Measurements from ENCODE around the gene CACNB1. TPM values are rescaled to one million over a fixed set of nuclear protein-coding genes. Genes with fewer than 3 reads are reported as not detected.
A peak's percentile ranks its signal among the peaks of the same experiment; 100 is the strongest.
"Not testable (repeated sequence)": the region's sequence is repeated elsewhere in the genome, so short reads cannot be mapped to it uniquely, and the experiment has no call there.

CACNB1 gene
- total RNA-seq, 1 donor from 2014 or later: 146 TPM

DNA sequence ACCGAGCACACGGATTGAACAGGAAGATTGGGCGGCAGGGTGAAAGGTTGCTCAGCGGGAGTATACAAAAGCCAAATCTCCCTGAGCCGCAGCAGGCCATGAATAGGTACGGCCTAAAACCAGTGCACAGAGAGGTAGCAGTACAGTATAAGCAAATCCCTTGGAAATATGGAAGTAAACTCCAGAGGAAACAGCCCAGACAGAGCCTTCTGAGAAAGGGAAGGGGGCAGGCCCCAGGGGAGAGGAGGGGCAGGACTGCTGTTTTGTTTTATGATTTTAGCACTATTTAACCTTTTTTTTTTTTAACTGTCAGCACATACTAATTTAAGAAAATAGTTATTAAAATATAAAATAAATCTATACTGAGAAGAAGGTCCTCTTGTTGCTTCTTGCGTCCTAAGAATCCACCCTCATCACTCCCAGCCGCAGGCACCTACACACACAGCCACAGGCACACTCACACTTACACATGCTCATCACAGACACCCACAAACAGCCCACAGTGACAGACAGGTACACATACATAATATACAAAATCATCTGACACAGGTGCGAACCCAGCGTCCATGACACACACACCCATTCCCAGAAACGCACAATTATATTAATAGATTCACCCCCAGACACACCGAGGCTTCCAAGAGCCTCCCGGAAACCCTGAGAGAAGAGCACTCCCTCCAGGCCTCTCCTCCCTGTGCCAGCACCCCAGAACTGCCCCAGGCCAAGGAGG is 58.9 kb downstream of the CACNB1 start:
- Histone ChIP-seq H3K4me1 (ENCODE audit: control insufficient read depth in 3 of 3, insufficient read depth in 3 of 3, low read length in 3 of 3) (peaks cover 3 to 14% (median 4%) of the 10 kb centered on the region in 3 donors), H3K4me3 (ENCODE audit: low read length in 3 of 3) (no peak overlapping the region), H3K27ac (ENCODE audit: low read depth, low read length) (no peak overlapping the region), H3K27me3 (ENCODE audit: control insufficient read depth in 3 of 3, insufficient read depth in 3 of 3, low read length in 3 of 3) (no peaks in the 10 kb centered on the region), H3K36me3 (ENCODE audit: control insufficient read depth in 3 of 3, insufficient read depth in 3 of 3, low read length in 3 of 3) (no peaks in the 10 kb centered on the region), H3K9me3 (ENCODE audit: control insufficient read depth in 3 of 3, low read length in 3 of 3) (no peaks in the 10 kb centered on the region), H3K9ac (ENCODE audit: low read depth in 1 of 3, low read length in 3 of 3) (no peak overlapping the region)

DNA sequence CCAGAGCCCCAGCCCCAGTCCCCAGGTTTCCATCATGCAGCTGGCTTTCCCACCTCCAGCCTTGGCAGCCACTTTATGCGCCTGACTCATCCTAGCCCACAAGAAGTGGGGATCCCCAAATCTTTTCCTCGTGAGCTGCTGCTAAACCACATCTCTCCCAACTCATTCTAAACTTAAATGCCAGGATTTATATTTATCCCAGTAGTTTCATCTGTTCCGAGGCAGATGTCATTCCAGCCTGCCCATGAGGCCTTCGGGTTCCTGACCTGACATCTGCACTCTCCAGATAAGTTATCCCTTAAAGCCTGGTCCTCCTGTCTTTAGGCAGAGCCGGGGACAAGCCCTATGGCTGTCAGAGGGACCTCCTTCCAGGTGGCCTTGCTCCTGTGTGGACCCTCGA is 62.6 kb downstream of the CACNB1 start:
- Histone ChIP-seq H3K27me3 (ENCODE audit: control insufficient read depth in 3 of 3, insufficient read depth in 3 of 3, low read length in 3 of 3) (no peaks in the 10 kb centered on the region), H3K4me3 (ENCODE audit: low read length in 3 of 3) (no peak overlapping the region), H3K9ac (ENCODE audit: low read depth in 1 of 3, low read length in 3 of 3) (no peak overlapping the region), H3K4me1 (ENCODE audit: control insufficient read depth in 3 of 3, insufficient read depth in 3 of 3, low read length in 3 of 3) (peaks cover 5 to 14% (median 7%) of the 10 kb centered on the region in 3 donors), H3K9me3 (ENCODE audit: control insufficient read depth in 3 of 3, low read length in 3 of 3) (no peaks in the 10 kb centered on the region), H3K36me3 (ENCODE audit: control insufficient read depth in 3 of 3, insufficient read depth in 3 of 3, low read length in 3 of 3) (no peaks in the 10 kb centered on the region), H3K27ac (ENCODE audit: low read depth, low read length) (no peak overlapping the region)

DNA sequence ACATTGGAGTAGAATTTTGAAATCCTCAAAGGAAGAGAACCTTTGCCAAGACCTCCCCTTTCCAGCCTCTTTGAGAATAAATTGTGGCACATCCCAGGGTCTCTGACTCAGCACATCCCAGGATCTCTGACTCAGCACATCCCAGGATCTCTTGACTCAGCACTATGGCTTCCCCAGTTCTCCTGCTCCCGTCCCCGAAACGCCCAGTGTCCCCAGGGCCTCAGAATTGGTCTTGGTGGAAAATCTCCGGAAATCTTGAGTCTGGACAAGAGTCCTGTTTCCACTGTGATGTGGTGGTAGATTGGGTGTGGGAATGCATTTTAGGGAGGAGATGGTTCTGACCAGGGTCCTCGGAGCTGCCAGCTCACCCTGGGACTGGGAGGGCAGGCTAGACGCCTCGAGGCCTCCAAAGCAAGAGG is 65.3 kb downstream of the CACNB1 start:
- no peaks in the 10 kb centered on the region for H3K27me3 ChIP-seq (ENCODE audit: control insufficient read depth in 3 of 3, insufficient read depth in 3 of 3, low read length in 3 of 3)
- no peaks in the 10 kb centered on the region for H3K36me3 ChIP-seq (ENCODE audit: control insufficient read depth in 3 of 3, insufficient read depth in 3 of 3, low read length in 3 of 3)
- no peak overlapping the region for H3K4me3 ChIP-seq (ENCODE audit: low read length in 3 of 3)
- no peak overlapping the region for H3K9ac ChIP-seq (ENCODE audit: low read depth in 1 of 3, low read length in 3 of 3)
- H3K9me3 ChIP-seq (ENCODE audit: control insufficient read depth in 3 of 3, low read length in 3 of 3): no peaks in the 10 kb centered on the region
- peak overlapping the region; percentile 44 for H3K27ac ChIP-seq (ENCODE audit: low read depth, low read length)
- H3K4me1 ChIP-seq (ENCODE audit: control insufficient read depth in 3 of 3, insufficient read depth in 3 of 3, low read length in 3 of 3): peaks cover 4 to 5% (median 5%) of the 10 kb centered on the region in 3 donors

DNA sequence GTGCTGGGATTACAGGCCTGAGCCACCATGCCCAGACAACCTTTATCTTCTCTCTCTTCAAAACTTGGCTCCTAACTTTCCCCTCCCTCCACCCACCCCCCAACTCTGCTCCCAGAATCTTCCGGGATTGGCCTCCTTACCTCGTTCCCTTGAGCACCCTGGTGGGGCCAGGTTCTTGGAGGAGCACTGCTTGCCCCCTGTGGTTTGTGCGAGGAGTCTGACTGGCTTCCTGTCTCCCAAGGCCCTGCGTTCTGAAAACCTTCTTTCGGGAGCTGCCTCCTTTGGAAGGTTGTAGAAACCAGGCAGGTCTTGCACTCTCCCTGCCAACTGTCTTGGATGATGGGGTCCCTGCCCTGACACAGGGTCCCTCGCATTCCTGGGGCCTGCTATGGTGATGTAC is 65.9 kb downstream of the CACNB1 start:
- Histone ChIP-seq H3K9ac (ENCODE audit: low read depth in 1 of 3, low read length in 3 of 3) (no peak overlapping the region), H3K4me3 (ENCODE audit: low read length in 3 of 3) (no peak overlapping the region), H3K27me3 (ENCODE audit: control insufficient read depth in 3 of 3, insufficient read depth in 3 of 3, low read length in 3 of 3) (no peaks in the 10 kb centered on the region), H3K9me3 (ENCODE audit: control insufficient read depth in 3 of 3, low read length in 3 of 3) (no peaks in the 10 kb centered on the region), H3K36me3 (ENCODE audit: control insufficient read depth in 3 of 3, insufficient read depth in 3 of 3, low read length in 3 of 3) (no peaks in the 10 kb centered on the region), H3K4me1 (ENCODE audit: control insufficient read depth in 3 of 3, insufficient read depth in 3 of 3, low read length in 3 of 3) (peaks cover 4 to 5% (median 5%) of the 10 kb centered on the region in 3 donors), H3K27ac (ENCODE audit: low read depth, low read length) (no peak overlapping the region)

DNA sequence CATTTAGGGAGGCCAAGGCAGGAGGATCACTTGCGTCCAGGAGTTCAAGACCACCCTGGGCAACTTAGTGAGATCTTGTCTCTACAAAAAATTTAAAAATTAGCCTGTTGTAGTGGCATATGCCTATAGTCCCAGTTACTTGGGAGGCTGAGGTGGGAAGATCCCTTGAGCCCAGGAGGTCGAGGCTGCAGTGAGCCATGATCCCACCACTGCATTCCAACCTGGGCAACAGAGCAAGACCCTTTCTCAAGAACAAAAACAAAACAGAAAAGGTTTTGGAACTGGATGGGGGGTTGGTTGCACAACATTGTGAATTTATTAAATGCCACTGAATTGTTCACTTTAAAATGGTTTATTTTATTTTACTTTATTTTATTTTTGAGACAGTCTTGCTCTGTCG is 67.3 kb downstream of the CACNB1 start:
- Histone ChIP-seq H3K4me1 (ENCODE audit: control insufficient read depth in 3 of 3, insufficient read depth in 3 of 3, low read length in 3 of 3) (peaks cover 4 to 5% (median 5%) of the 10 kb centered on the region in 3 donors), H3K27me3 (ENCODE audit: control insufficient read depth in 3 of 3, insufficient read depth in 3 of 3, low read length in 3 of 3) (no peaks in the 10 kb centered on the region), H3K27ac (ENCODE audit: low read depth, low read length) (no peak overlapping the region), H3K36me3 (ENCODE audit: control insufficient read depth in 3 of 3, insufficient read depth in 3 of 3, low read length in 3 of 3) (no peaks in the 10 kb centered on the region), H3K9me3 (ENCODE audit: control insufficient read depth in 3 of 3, low read length in 3 of 3) (no peaks in the 10 kb centered on the region), H3K9ac (ENCODE audit: low read depth in 1 of 3, low read length in 3 of 3) (no peak overlapping the region), H3K4me3 (ENCODE audit: low read length in 3 of 3) (no peak overlapping the region)

DNA sequence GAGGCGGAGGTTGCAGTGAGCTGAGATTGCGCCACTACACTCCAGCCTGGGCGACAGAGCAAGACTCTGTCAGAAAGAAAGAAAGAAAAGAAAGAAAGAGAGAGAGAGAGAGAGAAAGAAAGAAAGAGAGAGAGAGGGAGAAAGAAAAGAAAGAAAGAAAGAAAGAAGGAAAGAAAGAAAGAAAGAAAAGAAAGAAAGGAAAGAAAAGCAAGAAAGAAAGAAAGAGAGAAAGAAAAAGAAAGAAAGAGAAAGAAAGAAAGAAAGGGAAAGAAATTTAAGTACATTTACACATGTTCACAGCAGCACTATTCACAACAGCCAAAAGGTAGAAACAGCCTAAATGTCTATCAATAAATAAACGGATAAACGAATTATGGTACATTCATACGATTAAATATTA is 67.9 kb downstream of the CACNB1 start:
- H3K27ac ChIP-seq (ENCODE audit: low read depth, low read length); H3K27me3 ChIP-seq (ENCODE audit: control insufficient read depth in 3 of 3, insufficient read depth in 3 of 3, low read length in 3 of 3); H3K9ac ChIP-seq (ENCODE audit: low read depth in 1 of 3, low read length in 3 of 3); H3K36me3 ChIP-seq (ENCODE audit: control insufficient read depth in 3 of 3, insufficient read depth in 3 of 3, low read length in 3 of 3); H3K4me1 ChIP-seq (ENCODE audit: control insufficient read depth in 3 of 3, insufficient read depth in 3 of 3, low read length in 3 of 3); H3K9me3 ChIP-seq (ENCODE audit: control insufficient read depth in 3 of 3, low read length in 3 of 3); H3K4me3 ChIP-seq (ENCODE audit: low read length in 3 of 3): not testable (repeated sequence)

DNA sequence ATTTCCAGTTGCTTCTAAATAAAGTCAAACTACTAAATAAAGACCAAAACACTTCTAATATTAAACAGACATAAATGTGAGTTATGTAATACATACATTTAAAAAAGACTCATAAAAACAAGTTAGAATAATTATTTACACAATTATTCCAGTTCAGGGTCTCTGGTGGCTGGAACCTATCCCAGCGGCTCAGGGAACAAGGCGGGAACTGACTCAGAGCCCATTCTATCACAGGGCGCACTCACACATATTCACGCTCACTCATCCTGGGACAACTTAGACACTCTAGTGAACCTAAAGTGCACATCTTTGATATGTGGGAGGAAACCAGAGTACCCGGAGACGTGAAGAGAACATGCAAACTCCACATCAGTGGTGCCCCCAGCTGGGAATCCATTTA is 71.0 kb downstream of the CACNB1 start:
- Histone ChIP-seq H3K9me3 (ENCODE audit: control insufficient read depth in 3 of 3, low read length in 3 of 3) (no peaks in the 10 kb centered on the region), H3K36me3 (ENCODE audit: control insufficient read depth in 3 of 3, insufficient read depth in 3 of 3, low read length in 3 of 3) (no peaks in the 10 kb centered on the region), H3K9ac (ENCODE audit: low read depth in 1 of 3, low read length in 3 of 3) (no peak overlapping the region), H3K27ac (ENCODE audit: low read depth, low read length) (no peak overlapping the region), H3K27me3 (ENCODE audit: control insufficient read depth in 3 of 3, insufficient read depth in 3 of 3, low read length in 3 of 3) (no peaks in the 10 kb centered on the region), H3K4me1 (ENCODE audit: control insufficient read depth in 3 of 3, insufficient read depth in 3 of 3, low read length in 3 of 3) (peaks cover 0 to 7% (median 4%) of the 10 kb centered on the region in 3 donors), H3K4me3 (ENCODE audit: low read length in 3 of 3) (no peak overlapping the region)

DNA sequence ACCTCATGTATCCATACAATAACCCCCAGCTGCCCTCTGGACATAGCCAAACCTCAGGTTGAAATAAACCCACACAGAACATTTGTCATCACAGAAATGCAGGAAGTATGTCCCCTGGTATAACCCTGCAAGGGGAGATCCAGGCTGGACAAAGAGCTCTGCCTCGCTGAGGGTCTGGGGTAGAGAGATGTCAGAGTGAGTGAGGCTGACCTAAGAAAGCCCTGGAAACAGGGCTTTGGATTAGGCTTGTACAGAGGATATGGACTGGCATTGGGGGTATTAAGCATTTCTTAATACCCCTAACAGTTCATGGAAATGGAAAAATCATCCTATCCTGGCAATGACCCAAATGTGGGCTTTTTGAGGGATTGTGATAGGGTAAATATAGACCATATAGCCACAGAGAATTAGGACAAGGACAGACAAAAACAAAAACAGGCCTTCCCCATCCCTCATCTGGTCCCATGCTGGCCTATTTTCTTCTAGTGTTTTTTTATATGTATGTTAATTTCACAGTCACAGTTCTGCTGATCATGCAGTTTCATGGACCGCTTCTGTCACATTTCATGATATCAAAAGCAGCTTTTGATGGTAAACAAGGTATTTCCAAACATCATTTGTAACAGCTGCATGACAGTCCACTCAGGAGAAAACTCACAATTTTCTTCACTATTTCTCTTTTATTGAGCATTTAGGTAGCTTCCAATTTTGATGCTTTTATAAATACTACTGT is 72.2 kb downstream of the CACNB1 start:
- no peak overlapping the region for H3K9ac ChIP-seq (ENCODE audit: low read depth in 1 of 3, low read length in 3 of 3)
- H3K4me3 ChIP-seq (ENCODE audit: low read length in 3 of 3): no peak overlapping the region
- no peaks in the 10 kb centered on the region for H3K9me3 ChIP-seq (ENCODE audit: control insufficient read depth in 3 of 3, low read length in 3 of 3)
- H3K27ac ChIP-seq (ENCODE audit: low read depth, low read length): no peak overlapping the region
- no peaks in the 10 kb centered on the region for H3K36me3 ChIP-seq (ENCODE audit: control insufficient read depth in 3 of 3, insufficient read depth in 3 of 3, low read length in 3 of 3)
- peaks cover 0 to 7% (median 4%) of the 10 kb centered on the region in 3 donors for H3K4me1 ChIP-seq (ENCODE audit: control insufficient read depth in 3 of 3, insufficient read depth in 3 of 3, low read length in 3 of 3)
- H3K27me3 ChIP-seq (ENCODE audit: control insufficient read depth in 3 of 3, insufficient read depth in 3 of 3, low read length in 3 of 3): no peaks in the 10 kb centered on the region

DNA sequence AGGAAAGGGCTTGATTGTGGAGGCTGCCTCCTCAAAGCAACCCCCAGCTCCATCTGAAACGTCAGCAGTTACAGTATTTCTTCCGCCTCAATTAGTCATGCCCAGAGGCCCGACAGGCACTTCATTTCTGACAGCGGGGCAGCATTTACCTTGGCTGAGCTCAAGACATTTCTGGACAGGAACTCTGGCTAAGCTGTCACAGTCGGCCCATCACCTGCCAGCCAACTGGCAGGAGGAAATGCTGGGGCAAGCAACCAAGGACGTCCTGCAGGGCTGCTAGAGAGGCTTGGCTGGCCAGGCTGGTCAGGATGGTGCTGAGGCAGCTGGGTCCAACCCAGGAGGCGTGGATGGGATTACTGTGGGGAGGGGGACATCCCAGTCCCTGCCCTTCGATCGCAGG is 73.8 kb downstream of the CACNB1 start:
- Histone ChIP-seq H3K4me1 (ENCODE audit: control insufficient read depth in 3 of 3, insufficient read depth in 3 of 3, low read length in 3 of 3) (peaks cover 0 to 7% (median 4%) of the 10 kb centered on the region in 3 donors), H3K9ac (ENCODE audit: low read depth in 1 of 3, low read length in 3 of 3) (no peak overlapping the region), H3K27me3 (ENCODE audit: control insufficient read depth in 3 of 3, insufficient read depth in 3 of 3, low read length in 3 of 3) (no peaks in the 10 kb centered on the region), H3K9me3 (ENCODE audit: control insufficient read depth in 3 of 3, low read length in 3 of 3) (no peaks in the 10 kb centered on the region), H3K36me3 (ENCODE audit: control insufficient read depth in 3 of 3, insufficient read depth in 3 of 3, low read length in 3 of 3) (no peaks in the 10 kb centered on the region), H3K27ac (ENCODE audit: low read depth, low read length) (no peak overlapping the region), H3K4me3 (ENCODE audit: low read length in 3 of 3) (no peak overlapping the region)
